Loucy (cell line): ENCODE measurements around the gene CD4.

Experiments used
- H2AFZ ChIP-seq: fragments of 200-600 bp; sonication (generic); 2 replicates; pipeline ENCODE4 v1.6.0; 2016; ENCODE audit warnings: antibody characterized with exemption, mild to moderate bottlenecking, low read length, moderate library complexity
- H3F3A ChIP-seq: fragments of 200-600 bp; 2 replicates; pipeline ENCODE4 v1.6.0; 2016; ENCODE audit warnings: antibody characterized with exemption, low read depth, mild to moderate bottlenecking
- H3K27me3 ChIP-seq: fragments of 200-600 bp; sonication (generic); 2 replicates; pipeline ENCODE4 v1.6.1; 2014; ENCODE audit warnings: low read length, mild to moderate bottlenecking; ENCODE audit not compliant: insufficient read depth, poor library complexity, severe bottlenecking
- H3K36me3 ChIP-seq: fragments of 200-600 bp; sonication (generic); 2 replicates; pipeline ENCODE4 v1.6.1; 2016; ENCODE audit warnings: low read length; ENCODE audit not compliant: insufficient read depth
- H3K4me1 ChIP-seq: fragments of 200-600 bp; sonication (generic); 2 replicates; pipeline ENCODE4 v1.5.1; 2014; ENCODE audit warnings: low read length, mild to moderate bottlenecking; ENCODE audit not compliant: insufficient read depth, poor library complexity, severe bottlenecking
- H3K4me2 ChIP-seq: fragments of 200-600 bp; sonication (generic); 2 replicates; pipeline ENCODE4 v1.6.0; 2014; ENCODE audit warnings: antibody characterized with exemption, low read length, low read depth, mild to moderate bottlenecking; ENCODE audit not compliant: poor library complexity, severe bottlenecking
- H3K4me3 ChIP-seq: fragments of 200-600 bp; sonication (generic); 2 replicates; pipeline ENCODE4 v1.5.1; 2014; ENCODE audit warnings: low read length, mild to moderate bottlenecking, mixed read lengths; ENCODE audit not compliant: poor library complexity, severe bottlenecking
- H3K79me2 ChIP-seq: fragments of 200-600 bp; sonication (generic); 2 replicates; pipeline ENCODE4 v1.6.1; 2014; ENCODE audit warnings: low read length; ENCODE audit not compliant: insufficient read depth
- H3K9ac ChIP-seq: fragments of 200-600 bp; sonication (generic); 2 replicates; pipeline ENCODE4 v1.6.0; 2014; ENCODE audit warnings: mild to moderate bottlenecking, low read depth, low read length, moderate library complexity; ENCODE audit not compliant: poor library complexity, severe bottlenecking
- H3K9me2 ChIP-seq: fragments of 200-600 bp; sonication (generic); replicated peaks from 2 replicates; pipeline ENCODE4 v1.6.1; 2016; ENCODE audit warnings: low read depth, low read length, mixed read lengths
- H3K9me3 ChIP-seq: fragments of 200-600 bp; sonication (generic); 2 replicates; pipeline ENCODE4 v1.6.1; 2014; ENCODE audit warnings: mild to moderate bottlenecking, antibody characterized with exemption, low read length, low read depth; ENCODE audit not compliant: insufficient read depth
- H4K20me1 ChIP-seq: fragments of 200-600 bp; sonication (generic); 2 replicates; pipeline ENCODE4 v1.6.0; 2014; ENCODE audit warnings: antibody characterized with exemption, low read length, mild to moderate bottlenecking; ENCODE audit not compliant: insufficient read depth, poor library complexity, severe bottlenecking
- CTCF ChIP-seq: fragments of 200-600 bp; sonication (generic); conservative IDR thresholded peaks from 2 replicates; pipeline ENCODE4 v1.5.1; 2014; ENCODE audit warnings: mild to moderate bottlenecking, antibody characterized with exemption, low read length
- EZH2phosphoT487 ChIP-seq: fragments of 200-600 bp; IDR thresholded peaks from 2 replicates; pipeline ENCODE4 v1.6.1; 2018; ENCODE audit warnings: antibody characterized with exemption, mild to moderate bottlenecking, moderate library complexity, borderline replicate concordance

The CD4 gene

GRCh38 chr12:6819106-6820030 lies 30.0 kb downstream of the CD4 start:
- Histone ChIP-seq H3K79me2 (no peaks in the 10 kb centered on the region), H3K4me1 (peaks cover 38% of the 10 kb centered on the region), H3K9me3 (no peaks in the 10 kb centered on the region), H3K9me2 (no peaks in the 10 kb centered on the region), H3K36me3 (no peaks in the 10 kb centered on the region), H3K9ac (no peak overlapping the region), H4K20me1 (no peaks in the 10 kb centered on the region), H3K4me2 (no peak overlapping the region), H3K4me3 (no peak overlapping the region), H3F3A (no peaks in the 10 kb centered on the region), H3K27me3 (no peaks in the 10 kb centered on the region), H2AFZ (no peak overlapping the region)
- no peak for TF ChIP-seq CTCF
- TF ChIP-seq EZH2phosphoT487: no peak

GRCh38 chr12:6820166-6820565 lies 30.8 kb downstream of the CD4 start:
- no peaks in the 10 kb centered on the region for H4K20me1 ChIP-seq

GRCh38 chr12:6821591-6822425 lies 32.5 kb downstream of the CD4 start, which contains the start of gene GPR162:
GPR162 (plus strand) TSS chr12:6821821; CDS start chr12:6823899, 2,078 bp downstream.
- H3F3A ChIP-seq: no peaks in the 10 kb centered on the region
- H3K9me3 ChIP-seq: no peaks in the 10 kb centered on the region
- no peaks in the 10 kb centered on the region for H3K9me2 ChIP-seq
- peak within 1 kb of the TSS; percentile 80 for H3K4me2 ChIP-seq
- peak within 1 kb of the TSS; percentile 67 for H3K9ac ChIP-seq
- TF ChIP-seq CTCF (no peak), EZH2phosphoT487 (no peak)
- H3K36me3 ChIP-seq: no peaks in the 10 kb centered on the region
- no peaks in the 10 kb centered on the region for H3K79me2 ChIP-seq
- no peaks in the 10 kb centered on the region for H4K20me1 ChIP-seq
- H2AFZ ChIP-seq: peak within 1 kb of the TSS; percentile 62
- peaks cover 28% of the 10 kb centered on the region for H3K4me1 ChIP-seq
- H3K27me3 ChIP-seq: no peaks in the 10 kb centered on the region
- peak within 1 kb of the TSS; percentile 65 for H3K4me3 ChIP-seq

More at GRCh38 chr12:6820166-6820565, 30.8 kb downstream of the CD4 start:
- Histone ChIP-seq H3F3A (no peaks in the 10 kb centered on the region), H3K36me3 (no peaks in the 10 kb centered on the region), H3K79me2 (no peaks in the 10 kb centered on the region), H3K9ac (peak overlapping the region; percentile 67), H3K4me3 (no peak overlapping the region), H3K9me2 (no peaks in the 10 kb centered on the region), H3K9me3 (no peaks in the 10 kb centered on the region), H3K27me3 (no peaks in the 10 kb centered on the region), H3K4me1 (peaks cover 38% of the 10 kb centered on the region), H3K4me2 (no peak overlapping the region), H2AFZ (no peak overlapping the region)
- no peak for TF ChIP-seq CTCF
- no peak for TF ChIP-seq EZH2phosphoT487
